ENCODE measurements around the gene ANKRD62.

Gene ANKRD62

GRCh38 chr18:12093520-12094257 lies at the start of gene ANKRD62:
TSS of gene ANKRD62 (plus strand) at chr18:12093843. CDS start at chr18:12094018, 175 bp downstream.
- DNase-seq (ENCODE audit: low spot score), result no peak

- no peak for DNase-seq (ENCODE audit: low spot score)
These were observed 49.1 kb upstream of the ANKRD62 start for GRCh38 chr18:12044591-12044990.

- DNase-seq (ENCODE audit: low spot score), result no peak
These were observed 47.4 kb upstream of the ANKRD62 start for GRCh38 chr18:12046046-12046750.

DNA sequence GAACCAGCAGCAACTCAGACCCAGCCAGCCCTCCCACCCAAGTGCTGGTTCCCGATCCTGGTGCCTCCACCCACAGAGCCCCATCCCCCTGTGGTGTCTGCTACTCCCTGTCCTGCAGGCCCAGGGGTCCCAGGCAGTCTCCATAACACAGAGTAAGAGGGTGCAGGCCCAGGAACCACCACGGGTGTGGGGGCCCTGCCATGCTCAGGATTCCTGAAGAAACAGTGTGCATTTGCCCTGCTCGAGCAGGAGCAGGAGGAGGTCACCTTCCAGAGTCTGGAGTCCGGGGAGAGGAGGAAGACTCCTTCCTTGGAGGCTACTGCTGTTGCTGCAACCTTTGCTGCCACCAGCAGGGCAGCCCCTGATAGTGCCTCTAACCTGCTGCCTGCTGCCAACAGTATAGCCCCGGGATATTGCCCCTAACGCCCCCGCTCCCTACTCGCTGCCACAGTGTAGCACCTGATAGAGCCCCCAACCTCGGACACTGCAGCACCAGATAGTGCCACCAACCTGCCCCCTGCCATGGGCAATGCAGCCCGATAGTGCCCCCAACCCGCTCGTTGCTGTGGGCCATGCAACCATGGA lies 46.8 kb upstream of the ANKRD62 start:
- no peak for DNase-seq (ENCODE audit: low spot score)

GRCh38 chr18:12048010-12048826 lies 45.4 kb upstream of the ANKRD62 start:
- no peak for DNase-seq (ENCODE audit: low spot score)

DNA sequence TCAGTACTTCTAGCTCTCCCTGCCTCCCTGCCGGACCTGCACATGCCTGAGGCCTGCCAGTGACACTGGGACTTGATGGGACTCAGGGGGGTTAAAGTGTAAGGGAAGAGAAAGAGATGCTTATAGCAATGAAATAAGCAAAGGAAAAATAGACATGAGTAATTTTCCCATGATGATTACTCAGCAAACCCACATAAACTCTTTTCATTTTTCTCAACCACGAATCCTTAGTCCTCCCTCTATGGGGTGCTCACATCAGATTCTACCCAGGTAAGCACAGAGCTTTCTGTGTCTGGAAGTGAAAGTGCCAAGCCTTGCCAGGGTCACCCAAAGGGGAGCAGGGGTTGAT lies 44.8 kb upstream of the ANKRD62 start:
- no peak for DNase-seq (ENCODE audit: low spot score)

DNA sequence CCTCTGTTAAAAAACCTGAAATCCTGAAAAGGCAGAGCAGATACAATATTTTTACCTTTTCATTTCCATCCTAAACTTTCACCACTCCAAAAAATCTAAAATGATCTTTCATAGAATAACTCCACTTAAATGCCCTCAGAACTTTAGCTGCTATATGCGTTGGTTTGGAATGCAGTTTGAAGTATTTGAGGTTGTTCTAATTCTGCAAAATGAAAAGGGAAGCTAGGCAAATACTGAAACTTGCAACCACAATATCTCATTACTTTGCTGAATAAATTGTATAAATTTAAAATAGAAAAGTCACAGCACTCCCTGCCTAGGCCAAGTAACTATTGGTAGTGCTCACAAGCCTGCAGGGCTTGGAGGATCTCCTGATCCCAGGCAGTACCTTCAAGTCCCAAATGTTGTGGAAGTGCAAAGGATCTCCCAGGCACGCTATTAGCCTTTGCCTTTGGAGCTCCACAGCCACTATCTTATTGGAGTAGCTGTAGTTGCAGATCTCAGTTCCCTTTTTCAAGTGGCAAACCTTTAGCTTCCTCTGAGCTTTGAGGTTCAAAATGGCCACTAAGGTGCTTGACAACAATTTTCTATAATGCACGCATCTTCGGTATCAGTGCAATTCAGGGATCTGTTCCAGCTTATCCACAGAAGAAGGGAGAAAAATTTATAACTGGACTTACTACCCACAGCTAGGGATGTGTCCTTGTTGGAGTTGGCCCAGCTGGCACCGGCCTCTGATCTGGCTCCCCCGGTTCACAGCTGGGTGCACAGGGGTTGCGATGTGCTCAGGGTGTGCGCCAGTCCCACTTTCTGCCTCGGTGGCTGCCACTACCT lies 43.4 kb upstream of the ANKRD62 start:
- no peak for DNase-seq (ENCODE audit: low spot score)

- no peak for DNase-seq (ENCODE audit: low spot score)
These were observed 40.8 kb upstream of the ANKRD62 start for GRCh38 chr18:12052866-12053265.

DNA sequence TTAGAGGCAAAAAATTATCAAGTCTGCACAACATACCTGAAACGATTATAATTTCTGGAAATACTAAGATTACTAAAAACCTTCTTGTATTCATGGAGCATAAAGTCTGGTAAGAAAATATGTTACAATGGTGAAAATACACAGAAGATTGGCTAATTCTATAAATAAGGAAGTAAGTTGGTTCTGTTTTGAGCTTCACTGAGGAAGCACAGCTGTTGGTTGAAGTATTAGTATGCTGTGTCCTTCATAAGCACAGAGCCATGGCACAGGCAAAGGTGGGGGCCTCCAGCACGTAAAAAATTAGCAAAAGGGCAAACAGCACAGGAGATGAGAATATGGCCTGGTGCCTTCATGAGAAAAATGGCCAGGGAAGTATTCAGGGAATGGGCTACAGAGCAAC lies 40.4 kb upstream of the ANKRD62 start:
- no peak for DNase-seq (ENCODE audit: low spot score)

DNA sequence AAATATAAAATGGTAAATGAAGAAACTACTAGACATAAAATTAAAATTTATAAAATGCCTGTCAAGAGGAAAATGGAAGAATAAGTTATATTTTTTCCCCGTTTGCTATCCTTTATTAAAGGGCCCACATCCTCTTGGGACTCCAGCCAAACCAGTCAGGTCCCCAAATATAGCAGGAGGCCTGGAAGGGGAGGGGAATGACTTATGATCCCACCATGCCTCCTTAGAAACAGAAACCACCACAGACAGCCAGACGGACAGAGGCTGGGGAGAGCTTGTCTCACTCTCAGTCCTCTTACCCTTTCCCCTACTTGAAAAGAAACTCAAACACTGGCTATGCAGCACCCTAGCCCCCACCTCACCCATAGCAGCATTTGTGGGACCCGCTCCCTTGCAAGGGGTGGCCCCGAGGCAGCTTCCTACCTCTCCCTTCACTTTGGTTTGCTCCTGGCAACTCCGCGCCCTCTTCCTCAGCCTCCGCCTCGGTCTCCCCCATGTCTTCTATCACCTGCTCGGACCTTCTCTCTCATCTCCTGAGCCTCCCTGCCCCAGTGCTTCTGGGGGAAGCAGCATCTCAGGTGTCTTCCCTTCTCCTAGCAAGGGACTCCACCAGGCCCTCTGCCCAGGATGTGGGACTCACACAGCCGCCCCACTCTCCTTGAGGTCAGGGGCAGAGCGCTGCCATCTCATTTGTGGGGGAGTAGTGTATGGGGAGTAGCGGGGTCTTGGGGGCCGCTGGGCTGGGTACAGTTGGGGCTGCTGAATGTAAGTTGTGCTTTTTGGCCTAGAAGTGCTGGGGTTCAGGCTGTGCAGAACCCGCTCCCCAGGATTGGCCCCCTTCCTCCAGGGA lies 37.4 kb upstream of the ANKRD62 start:
- DNase-seq (ENCODE audit: low spot score), result no peak

DNA sequence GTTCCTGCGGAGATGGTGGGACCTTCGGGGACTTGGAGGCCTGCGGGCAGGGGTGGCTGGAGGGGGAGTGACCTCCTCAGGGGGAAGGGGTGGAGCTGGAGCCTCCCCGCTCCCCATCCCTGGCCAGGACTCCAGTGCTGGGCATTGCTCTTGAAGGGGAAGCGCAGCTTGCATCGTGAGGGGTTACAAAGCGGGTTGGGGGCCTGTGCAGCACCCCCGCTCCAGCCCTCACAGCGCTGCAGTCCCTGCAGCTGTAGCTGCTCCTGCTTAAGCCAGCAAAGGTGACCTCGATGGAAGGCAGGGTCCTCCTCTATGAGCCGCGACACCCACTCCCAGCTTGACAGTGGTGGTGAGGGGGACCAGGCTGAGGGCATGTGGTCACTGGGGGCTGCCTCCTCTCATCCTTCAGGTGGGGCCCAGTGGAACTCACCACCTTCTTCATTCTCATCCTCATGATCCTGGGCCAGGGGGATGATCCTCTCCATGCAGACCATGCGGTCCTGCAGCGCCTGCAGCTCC lies 36.7 kb upstream of the ANKRD62 start:
- DNase-seq (ENCODE audit: low spot score), result no peak

DNA sequence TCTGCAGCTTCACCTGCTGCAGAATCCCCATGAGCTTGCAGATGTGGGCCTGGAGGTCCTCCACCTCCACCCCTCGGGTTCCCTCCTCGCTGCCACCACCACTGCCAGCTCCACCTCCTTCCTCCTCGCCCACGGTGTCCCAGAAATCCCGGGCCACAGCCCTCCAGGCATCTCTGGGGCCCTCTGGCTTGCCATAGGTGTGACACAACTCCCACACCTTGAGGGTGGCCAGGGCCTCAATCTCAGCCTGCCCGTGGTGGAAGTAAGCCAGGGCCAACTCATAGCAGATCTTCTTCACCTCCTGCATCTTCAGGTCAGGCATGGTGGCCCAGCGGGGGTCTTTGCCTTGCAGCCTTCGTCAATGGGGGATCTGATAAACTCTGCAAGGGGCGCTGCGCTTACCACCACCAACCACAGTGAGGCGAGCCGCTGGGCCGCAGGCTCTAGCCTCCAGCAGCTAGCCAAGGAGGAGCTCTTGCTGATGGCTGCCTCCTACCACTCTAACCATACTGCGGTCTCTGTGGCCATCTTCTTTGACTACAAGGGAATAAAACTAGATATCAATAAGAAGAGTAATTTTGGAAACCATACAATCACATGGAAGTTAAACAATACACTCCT lies 36.1 kb upstream of the ANKRD62 start:
- no peak for DNase-seq (ENCODE audit: low spot score)

GRCh38 chr18:12059334-12060181 lies 34.1 kb upstream of the ANKRD62 start:
- no peak for DNase-seq (ENCODE audit: low spot score)

DNA sequence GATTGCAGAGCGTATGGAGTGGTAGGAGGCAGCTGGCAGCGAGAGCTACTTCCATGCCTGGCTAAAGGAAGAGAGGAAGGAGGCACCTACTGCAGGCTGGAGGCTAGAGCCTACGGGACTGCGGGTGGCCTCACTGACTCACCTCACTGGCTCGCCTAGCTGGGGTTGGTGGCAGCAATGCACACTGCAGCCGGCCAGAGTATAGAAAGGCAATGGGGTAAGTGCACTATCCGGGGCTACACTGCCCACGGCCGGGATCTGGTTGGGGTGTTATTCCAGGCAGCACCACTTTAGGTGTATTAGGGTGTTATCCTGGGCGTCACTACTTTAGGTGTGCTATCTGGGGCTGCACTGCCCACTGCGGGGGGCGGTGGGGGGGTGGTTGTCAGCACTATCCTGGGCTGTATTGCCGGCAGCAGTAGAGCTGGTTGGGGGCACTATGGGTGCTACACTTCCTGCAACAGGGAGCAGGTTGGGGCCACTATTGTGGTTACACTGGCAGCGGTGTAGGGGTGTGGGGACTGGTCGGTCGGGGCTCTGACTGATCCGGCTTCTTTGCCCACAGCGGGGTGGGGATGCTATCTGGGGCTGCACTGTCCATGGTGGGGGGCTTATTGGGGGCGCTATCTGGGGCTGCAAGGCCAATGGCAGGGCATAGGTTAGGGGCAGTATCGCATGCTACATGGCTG lies 33.3 kb upstream of the ANKRD62 start:
- no peak for DNase-seq (ENCODE audit: low spot score)

- DNase-seq (ENCODE audit: low spot score), result no peak
These were observed 32.0 kb upstream of the ANKRD62 start for GRCh38 chr18:12061685-12062084.

GRCh38 chr18:12062974-12063373 lies 30.7 kb upstream of the ANKRD62 start:
- no peak for DNase-seq (ENCODE audit: low spot score)

DNA sequence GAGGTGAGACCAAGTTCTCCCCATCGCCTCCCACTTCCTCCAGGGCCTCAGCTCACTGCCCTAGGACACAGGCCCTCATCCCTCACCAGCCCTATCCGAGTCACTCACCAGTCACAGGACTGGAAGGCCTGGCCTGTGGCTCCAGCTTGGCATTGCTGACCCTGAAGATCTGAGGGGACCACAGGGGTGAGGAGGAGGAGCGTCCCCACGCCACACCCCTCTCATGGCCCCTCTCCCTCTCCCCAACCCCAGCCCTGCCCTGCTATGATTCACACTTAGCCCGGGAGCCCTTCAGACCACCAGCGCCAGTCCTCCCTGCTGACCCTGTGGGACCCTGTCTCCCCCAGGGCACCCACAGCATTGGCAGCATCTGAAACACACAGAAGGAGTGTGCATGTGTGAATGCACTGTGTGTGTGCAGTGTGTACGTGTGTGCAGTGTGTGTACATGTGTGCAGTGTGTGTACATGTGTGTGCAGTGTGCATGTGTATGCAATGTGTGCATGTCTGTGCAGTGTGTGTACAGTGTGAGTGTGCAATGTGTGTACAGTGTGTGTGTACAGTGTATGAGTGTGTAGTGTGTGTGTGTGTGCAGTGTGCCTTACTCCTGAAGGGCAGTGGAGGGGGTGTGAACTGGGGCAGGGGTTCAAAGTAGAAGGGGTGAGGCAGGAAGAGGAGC lies 29.4 kb upstream of the ANKRD62 start:
- no peak for DNase-seq (ENCODE audit: low spot score)

DNA sequence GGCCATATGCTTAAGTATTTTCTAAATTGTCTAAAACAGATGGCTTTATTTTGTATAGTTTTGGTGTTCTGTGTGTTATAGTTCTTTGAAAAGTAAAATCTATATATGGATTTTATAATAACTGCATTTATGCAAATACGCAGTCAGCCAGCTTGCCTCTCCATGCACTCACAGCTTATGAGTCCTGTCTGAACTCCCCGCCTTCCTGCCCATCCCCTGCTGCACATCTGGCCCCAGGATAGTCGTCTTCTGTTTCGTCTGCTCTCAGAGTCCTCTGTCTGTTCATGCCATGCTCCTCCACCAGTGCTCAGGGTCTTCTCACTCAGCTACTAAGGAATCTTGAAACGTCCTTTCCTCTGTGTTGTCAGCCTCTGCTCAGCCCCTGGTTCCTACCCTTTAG lies 28.2 kb upstream of the ANKRD62 start:
- DNase-seq (ENCODE audit: low spot score), result no peak
